Epithelial cell of proximal tubule (primary cell): Measurements from ENCODE around the gene CDK2AP2. TPM values are rescaled to one million over a fixed set of nuclear protein-coding genes. Genes with fewer than 3 reads are reported as not detected.

Experiments
- DNase-seq: peaks from one replicate; pipeline ENCODE4 v3.0.0-alpha.2; 2011; ENCODE audit warnings: low read depth
- H3K4me3 ChIP-seq: 2 replicates; pipeline ENCODE4 v1.5.1; 2011; ENCODE audit warnings: low read depth, mild to moderate bottlenecking, low read length
- total RNA-seq: library from RNA; depleted of rRNA; stranded (reverse); fragments of >200 nt; gene quantifications from 2 replicates; pipeline ENCODE4 v1.2.3, GENCODE V29; 2015
- TF ChIP-seq, protein P1 (sequence below): conservative IDR thresholded peaks from 2 replicates; pipeline ENCODE4 v1.5.1; 2012; ENCODE audit warnings: low read depth, mild to moderate bottlenecking, low read length

Gene CDK2AP2
- total RNA-seq, 1 donor from 2014 or later, result 165 TPM

DNA sequence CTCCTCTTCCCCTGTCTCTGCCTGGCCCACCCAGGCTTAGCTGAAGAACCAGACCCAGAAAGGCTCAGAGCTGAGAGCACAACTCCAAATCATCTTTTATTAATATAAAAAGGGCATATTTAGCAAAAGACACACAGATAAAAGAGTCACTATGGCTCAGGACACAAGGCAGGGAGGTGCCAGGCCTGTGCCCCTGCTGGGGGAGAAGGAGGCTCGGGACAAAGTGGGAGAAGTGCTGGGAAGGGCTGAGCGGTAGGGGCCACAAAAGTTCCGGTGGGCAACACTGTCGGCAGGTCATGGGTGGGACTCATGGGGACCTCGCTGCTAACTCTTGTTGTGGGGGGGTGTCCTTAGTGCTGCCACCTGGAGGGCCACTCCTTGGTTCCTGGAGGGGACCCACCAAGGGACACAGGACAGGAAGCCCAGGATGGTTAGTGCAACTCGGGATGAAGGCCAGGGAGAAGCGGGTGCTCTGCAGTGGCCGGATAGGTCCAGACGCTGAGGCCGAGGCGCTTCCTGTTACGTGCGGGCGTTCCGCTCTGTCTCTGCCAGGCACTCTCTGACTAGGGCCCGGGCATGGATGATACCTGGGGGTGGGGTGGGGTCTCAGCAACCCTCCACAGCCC is 1.4 kb downstream of the CDK2AP2 start:
- DNase-seq, result no peak
- H3K4me3 ChIP-seq, result peak overlapping the region; percentile 87
- TF ChIP-seq, protein P1, sequence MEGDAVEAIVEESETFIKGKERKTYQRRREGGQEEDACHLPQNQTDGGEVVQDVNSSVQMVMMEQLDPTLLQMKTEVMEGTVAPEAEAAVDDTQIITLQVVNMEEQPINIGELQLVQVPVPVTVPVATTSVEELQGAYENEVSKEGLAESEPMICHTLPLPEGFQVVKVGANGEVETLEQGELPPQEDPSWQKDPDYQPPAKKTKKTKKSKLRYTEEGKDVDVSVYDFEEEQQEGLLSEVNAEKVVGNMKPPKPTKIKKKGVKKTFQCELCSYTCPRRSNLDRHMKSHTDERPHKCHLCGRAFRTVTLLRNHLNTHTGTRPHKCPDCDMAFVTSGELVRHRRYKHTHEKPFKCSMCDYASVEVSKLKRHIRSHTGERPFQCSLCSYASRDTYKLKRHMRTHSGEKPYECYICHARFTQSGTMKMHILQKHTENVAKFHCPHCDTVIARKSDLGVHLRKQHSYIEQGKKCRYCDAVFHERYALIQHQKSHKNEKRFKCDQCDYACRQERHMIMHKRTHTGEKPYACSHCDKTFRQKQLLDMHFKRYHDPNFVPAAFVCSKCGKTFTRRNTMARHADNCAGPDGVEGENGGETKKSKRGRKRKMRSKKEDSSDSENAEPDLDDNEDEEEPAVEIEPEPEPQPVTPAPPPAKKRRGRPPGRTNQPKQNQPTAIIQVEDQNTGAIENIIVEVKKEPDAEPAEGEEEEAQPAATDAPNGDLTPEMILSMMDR, result no peak

GRCh38 chr11:67505605-67506396 is 2.2 kb downstream of the CDK2AP2 start:
- peak; percentile 92 for DNase-seq
- TF ChIP-seq, protein P1, result peak; percentile 92
- H3K4me3 ChIP-seq, result peak overlapping the region; percentile 89

GRCh38 chr11:67504950-67505581 is 2.9 kb downstream of the CDK2AP2 start, which contains the start of gene PITPNM1:
TSS of gene PITPNM1 (minus strand) at chr11:67505363. CDS start at chr11:67504180, 1,183 bp downstream.
- no peak for DNase-seq
- peak within 1 kb of the TSS; percentile 89 for H3K4me3 ChIP-seq
- TF ChIP-seq, protein P1, result no peak

DNA sequence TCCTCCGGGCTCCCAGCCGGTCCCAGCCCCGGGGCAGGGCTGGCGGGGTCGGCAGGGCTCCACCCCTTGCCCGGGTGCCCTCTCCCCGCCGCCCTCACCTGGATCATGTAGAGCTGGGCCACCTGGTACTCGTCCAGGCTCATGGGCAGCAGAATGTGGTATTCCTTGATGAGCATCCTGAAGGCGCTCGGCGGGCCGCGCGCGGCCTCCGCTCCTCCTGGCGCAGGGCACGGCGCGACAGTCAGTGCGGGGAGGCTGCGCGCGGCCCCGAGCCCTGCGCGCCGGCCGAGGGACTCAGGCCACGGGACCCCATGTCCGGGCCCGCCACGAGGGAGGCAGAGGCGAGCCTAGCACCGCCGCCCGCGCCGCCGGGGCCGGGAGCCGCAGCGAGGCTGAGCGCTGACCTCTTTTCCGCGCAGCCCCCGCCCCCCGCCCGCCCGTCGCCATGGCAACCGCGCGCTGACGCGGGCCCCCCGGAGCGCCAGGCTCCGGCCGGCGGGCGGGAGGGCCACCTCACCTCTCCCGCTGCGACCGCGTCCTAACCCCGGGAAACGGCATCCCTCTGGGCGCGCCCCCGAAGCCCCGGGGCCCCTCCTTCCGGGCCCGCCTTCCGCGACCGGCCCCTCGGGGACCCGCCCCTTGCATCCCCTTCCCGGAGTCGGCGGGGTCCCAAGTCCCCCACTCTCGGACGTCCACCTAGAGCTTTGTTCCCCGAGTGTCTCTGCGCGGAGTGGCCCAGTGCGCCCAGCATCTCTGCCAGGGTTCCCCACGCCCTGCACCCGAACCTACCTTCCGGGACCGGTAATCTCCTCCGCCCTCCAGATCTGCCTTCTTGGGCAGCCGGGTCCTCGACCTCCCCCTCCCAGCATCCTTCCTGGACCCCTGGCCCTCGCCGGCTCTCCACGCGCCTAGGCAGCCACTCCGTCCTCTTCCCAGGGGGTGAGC is 3.7 kb downstream of the CDK2AP2 start:
- H3K4me3 ChIP-seq, result peak overlapping the region; percentile 89
- TF ChIP-seq, protein P1, result no peak
- no peak for DNase-seq

DNA sequence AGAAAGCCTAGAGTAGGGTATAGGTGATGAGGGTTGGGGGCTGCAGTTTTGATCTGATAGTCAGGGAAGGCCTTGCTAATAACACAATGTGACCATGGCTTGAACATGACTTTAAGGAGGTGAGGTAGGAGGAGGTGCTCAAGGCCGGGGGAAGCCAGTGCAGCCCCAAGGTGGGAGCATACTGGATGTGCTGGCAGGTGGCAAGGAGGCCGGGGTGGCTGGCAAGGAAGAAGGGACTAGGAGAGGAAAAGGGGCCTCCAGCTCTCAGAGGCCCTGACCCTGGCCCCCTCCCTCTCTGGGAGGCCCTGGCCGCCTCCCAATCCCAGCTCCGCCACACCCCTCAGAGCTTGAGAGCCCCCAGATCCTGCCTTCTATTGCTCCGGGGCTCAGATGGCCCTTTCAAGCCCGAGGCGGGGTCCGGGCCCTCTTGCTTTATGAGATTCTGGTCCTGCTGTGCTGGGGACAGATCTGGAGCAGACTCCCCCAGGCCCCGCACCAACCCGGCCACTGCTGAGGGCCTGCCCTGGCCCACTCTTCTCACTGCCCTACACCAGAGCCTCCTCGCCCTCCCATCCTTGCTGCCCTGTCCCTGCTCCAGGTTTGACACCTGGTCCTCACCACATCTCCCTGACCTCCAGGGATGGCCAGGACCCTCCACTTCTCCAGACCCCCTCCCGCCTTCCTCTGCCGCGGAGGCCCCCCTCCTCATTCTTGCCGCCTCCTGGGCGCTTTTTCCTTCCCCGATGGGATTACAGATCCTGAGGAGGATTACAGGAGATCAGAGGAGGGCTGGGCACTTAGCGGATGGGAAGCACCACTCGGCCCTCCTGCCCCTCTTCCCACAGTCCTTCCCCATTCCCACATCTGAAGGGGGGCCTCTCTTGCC is 4.6 kb downstream of the CDK2AP2 start:
- DNase-seq, result no peak
- peak overlapping the region; percentile 89 for H3K4me3 ChIP-seq
- TF ChIP-seq, protein P1, result no peak
